ENCODE data around the gene ZNF626.

GRCh38 chr19:20640545-20640944 is 20.8 kb downstream of the ZNF626 start:
- TF ChIP-seq CTCF (IDR thresholded peaks at IDR 0.05 in 4 of 5, conservative IDR thresholded peaks at IDR 0.05 in 1 of 5) (no peak), POLR2A (IDR thresholded peaks at IDR 0.05) (no peak)

Measured in gastrocnemius medialis (tissue), 4 donors.